CD4-positive, alpha-beta T cell (primary cell): ENCODE data around the gene SMOC2. TPM values are rescaled to one million over a fixed set of nuclear protein-coding genes. Genes with fewer than 3 reads are reported as not detected.

Source experiments
- ATAC-seq: fragments of 200-7000 bp; cut with Tn5 transposase; one replicate; pipeline ENCODE4 v1.10.0; 2022; ENCODE audit warnings: mild to moderate bottlenecking; ENCODE audit not compliant: poor library complexity
- CTCF ChIA-PET: fragments of 350-600 bp; sonication (Branson Sonifier 250); formaldehyde crosslinking; loops from one replicate; lab custom pipeline; 2021; ENCODE audit warnings: antibody characterized with exemption, inconsistent platforms; lab: Charles Lee
- POLR2A ChIA-PET: fragments of 350-600 bp; sonication (Branson Sonifier 250); formaldehyde crosslinking; loops from one replicate; lab custom pipeline; 2021; ENCODE audit warnings: antibody characterized with exemption, inconsistent platforms; lab: Charles Lee
- DNase-seq, 14 experiments: peaks; one replicate each; pipeline ENCODE4 v3.0.0-alpha.2; 2013 to 2020; ENCODE audit warnings: mixed read lengths in 2 of 14
- H3K27ac ChIP-seq, 2 donors: one replicate each; pipeline versions ENCODE4 v1.5.1 to v1.7.0; 2013; ENCODE audit warnings: low read length in 2 of 2, low read depth in 1 of 2, mild to moderate bottlenecking in 1 of 2
- H3K27me3 ChIP-seq, 2 experiments: 1 replicate in 1 of 2; 2 replicates in 1 of 2; pipeline versions ENCODE4 v1.6.1 to v1.7.0; 2013; ENCODE audit warnings: low read length in 2 of 2, control low read depth in 1 of 2, mild to moderate bottlenecking in 1 of 2, moderate library complexity in 1 of 2; ENCODE audit not compliant: insufficient read depth in 2 of 2, control insufficient read depth in 1 of 2
- H3K36me3 ChIP-seq: one replicate; pipeline ENCODE4 v1.6.1; 2013; ENCODE audit warnings: low read length, control low read depth; ENCODE audit not compliant: insufficient read depth
- H3K4me1 ChIP-seq: one replicate; pipeline ENCODE4 v1.6.1; 2013; ENCODE audit warnings: low read length, control low read depth; ENCODE audit not compliant: insufficient read depth
- H3K4me3 ChIP-seq: one replicate; pipeline ENCODE4 v1.5.1; 2013; ENCODE audit warnings: mild to moderate bottlenecking, low read length, moderate library complexity
- H3K9me3 ChIP-seq, 2 experiments: 1 replicate in 1 of 2; 2 replicates in 1 of 2; pipeline versions ENCODE4 v1.6.1 to v1.7.0; 2013; ENCODE audit warnings: low read length in 2 of 2, mild to moderate bottlenecking in 2 of 2, control low read depth in 1 of 2, moderate library complexity in 1 of 2; ENCODE audit not compliant: control insufficient read depth in 1 of 2, insufficient read depth in 1 of 2
- H3K27ac Mint-ChIP-seq: one replicate; pipeline ENCODE4 v1.8.0; 2020; ENCODE audit warnings: mixed read lengths
- H3K27me3 Mint-ChIP-seq: one replicate; pipeline ENCODE4 v1.8.0; 2021; ENCODE audit warnings: mixed read lengths
- H3K36me3 Mint-ChIP-seq: one replicate; pipeline ENCODE4 v1.8.0; 2021; ENCODE audit warnings: low read depth, mixed read lengths
- H3K4me1 Mint-ChIP-seq: one replicate; pipeline ENCODE4 v1.8.0; 2021; ENCODE audit warnings: low read depth, mixed read lengths
- H3K4me3 Mint-ChIP-seq: one replicate; pipeline ENCODE4 v1.8.0; 2020; ENCODE audit warnings: mild to moderate bottlenecking, mixed read lengths
- H3K9me3 Mint-ChIP-seq: one replicate; pipeline ENCODE4 v1.8.0; 2020; ENCODE audit warnings: mixed read lengths
- intact Hi-C, 2 experiments: fragments of 100-400 bp; cut with DNase I in 1 of 2; cut with micrococcal nuclease in 1 of 2; formaldehyde crosslinking; loops; one replicate each; pipeline versions ENCODE4 v1.15.1 to v1.9.0; 2023 to 2025; cut with DNase I, micrococcal nuclease
- total RNA-seq, 174 experiments: library from RNA in 2 of 174; stranded (reverse) in 2 of 174; gene quantifications; one replicate each; pipeline ENCODE4 v1.2.3 and lab custom pipeline; 2021 to 2026
- TF ChIP-seq, protein P1 (sequence below): fragments of 200-600 bp; IDR thresholded peaks from one replicate; pipeline ENCODE4 v1.8.0; 2022; ENCODE audit warnings: antibody characterized with exemption, mild to moderate bottlenecking

Gene SMOC2
- total RNA-seq, 2 experiments from 2014 or later: not detected

DNA sequence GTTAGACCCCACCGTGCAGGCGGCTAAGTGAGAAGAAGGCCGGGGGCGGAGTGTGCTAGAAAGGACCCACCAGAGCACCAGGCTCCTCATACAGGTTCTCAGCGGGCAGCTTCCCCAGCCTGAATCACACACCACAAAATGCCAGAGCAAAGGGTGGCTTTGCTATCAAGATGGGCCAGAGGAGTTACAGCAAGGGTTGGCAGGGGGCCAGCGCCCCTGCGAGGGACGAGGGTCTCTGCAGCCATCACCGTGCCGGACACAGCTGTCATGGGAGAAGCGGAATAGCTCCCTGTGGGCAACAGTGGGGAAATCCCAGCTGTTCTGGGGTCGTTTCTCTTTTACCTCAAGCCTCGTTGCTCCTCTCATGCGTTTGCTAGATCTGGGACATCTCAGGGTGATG is 206.3 kb downstream of the SMOC2 start:
- no peak overlapping the region for H3K4me3 Mint-ChIP-seq
- Histone ChIP-seq H3K9me3 (peaks cover 0 to 19% of the 10 kb centered on the region in 2 experiments), H3K27ac (no peak overlapping the region), H3K4me1 (no peaks in the 10 kb centered on the region), H3K36me3 (no peaks in the 10 kb centered on the region), H3K27me3 (peaks cover 0 to 3% of the 10 kb centered on the region in 2 experiments), H3K4me3 (no peak overlapping the region)
- H3K9me3 Mint-ChIP-seq: no peaks in the 10 kb centered on the region
- ATAC-seq (no peak), DNase-seq (no peak)
- TF ChIP-seq, protein P1, sequence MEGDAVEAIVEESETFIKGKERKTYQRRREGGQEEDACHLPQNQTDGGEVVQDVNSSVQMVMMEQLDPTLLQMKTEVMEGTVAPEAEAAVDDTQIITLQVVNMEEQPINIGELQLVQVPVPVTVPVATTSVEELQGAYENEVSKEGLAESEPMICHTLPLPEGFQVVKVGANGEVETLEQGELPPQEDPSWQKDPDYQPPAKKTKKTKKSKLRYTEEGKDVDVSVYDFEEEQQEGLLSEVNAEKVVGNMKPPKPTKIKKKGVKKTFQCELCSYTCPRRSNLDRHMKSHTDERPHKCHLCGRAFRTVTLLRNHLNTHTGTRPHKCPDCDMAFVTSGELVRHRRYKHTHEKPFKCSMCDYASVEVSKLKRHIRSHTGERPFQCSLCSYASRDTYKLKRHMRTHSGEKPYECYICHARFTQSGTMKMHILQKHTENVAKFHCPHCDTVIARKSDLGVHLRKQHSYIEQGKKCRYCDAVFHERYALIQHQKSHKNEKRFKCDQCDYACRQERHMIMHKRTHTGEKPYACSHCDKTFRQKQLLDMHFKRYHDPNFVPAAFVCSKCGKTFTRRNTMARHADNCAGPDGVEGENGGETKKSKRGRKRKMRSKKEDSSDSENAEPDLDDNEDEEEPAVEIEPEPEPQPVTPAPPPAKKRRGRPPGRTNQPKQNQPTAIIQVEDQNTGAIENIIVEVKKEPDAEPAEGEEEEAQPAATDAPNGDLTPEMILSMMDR: no peak
- CTCF ChIA-PET: no interaction called here
- no peaks in the 10 kb centered on the region for H3K4me1 Mint-ChIP-seq
- POLR2A ChIA-PET: no interaction called here
- intact Hi-C loops: no loop called here
- H3K36me3 Mint-ChIP-seq: no peaks in the 10 kb centered on the region
- peaks cover 7% of the 10 kb centered on the region for H3K27me3 Mint-ChIP-seq
- no peak overlapping the region for H3K27ac Mint-ChIP-seq

DNA sequence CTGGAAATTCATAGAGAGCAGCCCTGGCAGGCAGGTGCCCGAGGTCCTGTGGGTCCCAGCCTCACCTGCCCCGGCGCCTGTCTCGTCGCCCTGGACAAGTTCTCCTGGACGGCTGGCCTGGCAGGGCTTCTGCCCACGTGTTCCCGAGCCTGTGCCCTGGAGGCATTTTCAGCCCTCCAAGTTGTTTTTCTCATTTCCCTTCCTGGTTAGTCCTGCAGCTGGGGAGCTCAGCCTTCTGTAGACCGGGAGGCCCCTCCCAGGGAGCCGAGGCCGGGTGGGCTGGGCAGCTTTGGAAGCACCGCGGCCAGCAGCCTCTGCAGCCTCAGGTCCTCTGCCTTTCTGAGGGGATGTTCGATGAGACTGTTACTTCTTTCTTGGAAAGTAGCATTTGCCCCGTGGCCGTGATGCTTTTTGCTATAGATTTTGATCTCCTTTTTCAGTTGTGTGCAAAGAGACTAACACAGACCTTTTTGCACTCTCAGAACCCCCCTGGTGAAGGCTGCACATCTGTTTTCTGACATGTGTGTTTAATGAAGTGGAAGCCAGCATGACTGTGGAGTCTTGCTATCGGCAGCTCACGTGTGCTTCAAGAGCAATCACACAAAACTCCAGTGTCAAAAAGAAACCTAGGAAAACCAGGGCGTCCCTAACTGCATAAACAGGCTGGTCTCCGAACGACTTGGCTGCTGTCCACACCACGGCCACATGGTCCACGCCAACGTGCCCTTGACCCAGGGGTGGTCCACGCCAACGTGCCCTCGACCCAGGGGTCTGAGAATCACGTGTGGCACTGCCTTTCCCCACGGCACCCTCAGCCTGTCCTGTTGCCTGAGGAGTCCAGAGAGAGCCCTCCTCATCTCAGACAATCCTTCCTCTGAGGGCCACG is 207.5 kb downstream of the SMOC2 start:
- Mint-ChIP-seq H3K27me3 (peaks cover 7% of the 10 kb centered on the region), H3K9me3 (no peaks in the 10 kb centered on the region), H3K36me3 (no peaks in the 10 kb centered on the region), H3K4me1 (no peaks in the 10 kb centered on the region), H3K4me3 (no peak overlapping the region), H3K27ac (no peak overlapping the region)
- Histone ChIP-seq H3K27ac (no peak overlapping the region), H3K36me3 (no peaks in the 10 kb centered on the region), H3K4me1 (no peaks in the 10 kb centered on the region), H3K9me3 (peaks cover 0 to 20% of the 10 kb centered on the region in 2 experiments), H3K4me3 (no peak overlapping the region), H3K27me3 (peaks cover 0 to 3% of the 10 kb centered on the region in 2 experiments)
- TF ChIP-seq, protein P1: no peak
- CTCF ChIA-PET: no interaction called here
- DNase-seq (no peak), ATAC-seq (no peak)
- intact Hi-C loops: no loop called here
- POLR2A ChIA-PET: no interaction called here

DNA sequence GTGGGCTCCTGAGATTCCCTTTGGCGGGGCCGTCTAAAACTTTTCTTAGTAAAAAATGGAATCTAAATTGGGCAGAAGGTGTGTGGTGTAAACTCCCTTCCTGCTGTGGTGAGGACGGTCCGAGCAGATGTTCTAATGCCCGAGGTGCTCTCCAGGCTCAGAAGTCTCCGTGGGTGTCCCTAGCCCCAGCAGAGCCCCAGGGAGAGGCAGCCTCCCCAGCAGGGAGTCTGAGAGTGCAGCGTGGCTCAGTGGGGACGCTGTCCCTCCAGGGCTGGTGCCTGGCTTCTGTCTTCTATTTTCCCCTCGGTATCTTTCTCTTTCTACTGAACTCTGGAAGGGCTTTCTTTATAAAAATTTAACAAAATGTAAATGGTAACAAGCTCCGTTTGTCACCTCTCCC is 208.2 kb downstream of the SMOC2 start:
- Mint-ChIP-seq H3K27ac (no peak overlapping the region), H3K4me1 (no peaks in the 10 kb centered on the region), H3K36me3 (no peaks in the 10 kb centered on the region), H3K4me3 (no peak overlapping the region), H3K9me3 (no peaks in the 10 kb centered on the region), H3K27me3 (peaks cover 7% of the 10 kb centered on the region)
- Histone ChIP-seq H3K27me3 (peaks cover 0 to 3% of the 10 kb centered on the region in 2 experiments), H3K4me3 (no peak overlapping the region), H3K36me3 (no peaks in the 10 kb centered on the region), H3K27ac (no peak overlapping the region), H3K4me1 (no peaks in the 10 kb centered on the region), H3K9me3 (peaks cover 0 to 18% of the 10 kb centered on the region in 2 experiments)
- no peak for ATAC-seq
- CTCF ChIA-PET: no interaction called here
- TF ChIP-seq, protein P1: no peak
- intact Hi-C loops: no loop called here
- DNase-seq: no peak
- POLR2A ChIA-PET: no interaction called here
